Limb (tissue), 2 donors: ENCODE measurements around the gene LYSMD4.

Source experiments
- DNase-seq, 2 donors: peaks; one replicate each; pipeline ENCODE4 v3.0.0-alpha.2; 2016; ENCODE audit errors: extremely low spot score in 2 of 2

The LYSMD4 gene

DNA sequence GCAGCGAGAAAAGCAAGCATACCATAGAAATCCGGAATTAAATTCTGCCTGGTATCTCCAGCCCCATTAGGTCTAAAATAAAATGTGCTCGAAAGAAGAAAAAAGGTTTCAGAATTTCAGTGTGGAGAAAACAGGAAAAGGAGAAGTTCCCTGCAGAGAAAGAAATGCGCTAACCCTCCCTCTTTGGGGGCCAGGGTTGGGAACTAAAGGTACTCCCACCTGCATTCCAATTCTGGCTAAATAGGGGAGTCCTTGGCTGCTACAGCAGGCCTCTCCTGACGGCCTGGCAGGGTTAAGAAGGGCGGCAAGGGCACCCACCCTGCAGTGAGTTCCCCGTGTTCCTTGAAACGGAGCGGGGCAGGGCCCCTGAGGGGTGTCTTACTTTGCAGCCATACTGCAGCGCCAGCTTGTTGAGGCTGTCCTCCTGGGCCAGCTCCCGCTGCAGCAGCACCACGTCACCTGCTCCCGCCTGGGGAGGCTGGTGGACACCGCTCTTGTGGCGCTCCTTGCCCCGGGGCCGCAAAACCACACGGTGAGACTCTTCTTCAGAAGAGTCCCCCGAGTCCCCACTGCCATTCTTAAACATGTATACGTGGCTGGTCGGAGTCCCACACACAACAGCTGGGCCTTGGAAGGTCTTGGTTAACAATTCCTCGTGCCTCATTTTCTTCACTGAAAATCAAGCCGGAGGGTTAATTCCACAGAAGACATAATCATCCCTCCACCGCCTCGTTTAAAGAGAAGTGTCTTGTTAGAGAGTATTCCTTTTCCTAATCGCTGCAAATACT lies 1.7 kb downstream of the LYSMD4 start:
- no peak for DNase-seq

GRCh38 chr15:99729920-99730319 lies 3.3 kb downstream of the LYSMD4 start:
- peak; percentile 58 to 66 for DNase-seq

DNA sequence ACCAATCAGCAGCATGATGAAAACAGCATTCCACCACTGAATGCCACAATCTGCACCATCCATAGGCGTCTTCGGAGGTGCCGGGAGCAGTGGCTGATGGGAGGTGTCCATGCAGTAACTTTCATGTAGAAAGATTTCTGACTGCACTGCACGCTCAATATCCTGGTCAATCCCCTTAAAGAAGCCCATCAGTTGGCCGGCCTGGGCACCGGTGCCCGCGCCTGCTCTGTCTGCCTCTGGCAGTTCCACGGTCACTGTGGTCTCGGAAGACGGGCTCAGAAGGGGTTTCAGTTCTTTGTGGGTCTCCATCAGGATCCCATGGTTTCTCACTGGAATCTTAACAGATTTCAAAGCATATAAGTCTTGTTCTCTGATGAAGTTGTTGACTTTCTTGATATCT lies 3.9 kb downstream of the LYSMD4 start:
- DNase-seq = no peak

DNA sequence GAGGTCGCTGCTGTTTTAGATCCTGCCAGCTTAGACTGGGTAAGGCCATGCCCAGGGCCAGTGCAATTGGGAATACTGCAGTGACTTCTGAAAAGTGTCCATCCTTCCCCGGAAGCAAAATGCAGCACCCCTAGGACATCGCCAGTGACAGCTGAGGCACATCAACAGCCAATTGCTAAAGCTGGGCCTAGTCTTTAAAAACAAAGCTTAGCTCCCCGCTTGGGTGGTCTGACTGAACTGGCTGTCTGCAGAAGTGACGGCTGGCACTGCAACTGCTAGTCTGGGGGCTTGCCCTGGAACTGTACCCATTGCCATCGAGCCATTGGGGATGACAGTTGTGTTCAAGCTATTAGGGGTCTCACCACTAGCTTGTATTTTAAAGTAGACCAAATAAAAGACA lies 4.3 kb downstream of the LYSMD4 start:
- DNase-seq = no peak

- no peak for DNase-seq
Measured at GRCh38 chr15:99727733-99728132, 5.5 kb downstream of the LYSMD4 start.

DNA sequence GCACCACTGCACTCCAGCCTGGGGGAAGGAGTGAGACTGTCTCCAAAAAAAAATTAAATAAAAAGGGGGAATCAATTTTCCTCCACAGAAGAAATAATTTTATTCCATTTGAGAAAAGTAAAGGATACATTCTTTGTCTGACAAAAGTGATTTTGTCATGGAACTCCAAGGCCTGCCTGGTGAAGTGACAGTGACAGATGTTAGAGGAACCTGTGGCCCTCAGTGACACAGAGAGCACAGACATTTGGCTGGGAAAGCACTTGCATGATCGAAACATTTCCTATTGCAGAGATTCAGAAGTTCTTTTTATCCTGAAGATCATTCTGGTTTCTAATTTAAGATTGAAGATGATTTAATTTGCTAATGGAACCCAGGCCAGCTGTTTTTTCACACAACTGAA lies 5.9 kb downstream of the LYSMD4 start:
- DNase-seq = no peak

DNA sequence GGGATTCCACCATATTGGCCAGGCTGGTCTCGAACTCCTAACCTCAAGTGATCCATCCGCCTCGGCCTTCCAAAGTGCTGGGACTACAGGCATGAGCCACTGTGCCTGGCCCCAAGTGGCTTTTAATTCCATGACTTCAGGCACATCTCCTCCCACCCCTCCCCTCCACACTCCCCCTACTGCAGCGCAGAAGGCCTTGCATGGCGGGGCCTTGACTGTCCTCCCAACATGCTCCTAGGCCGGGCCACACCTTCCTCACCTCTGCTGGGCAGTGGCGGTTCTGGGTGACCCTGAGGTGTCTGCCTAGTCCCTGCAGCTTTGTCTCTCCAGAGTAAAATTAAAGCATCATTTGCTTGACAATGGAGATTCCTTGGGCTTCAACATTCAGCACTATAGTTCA lies 6.9 kb downstream of the LYSMD4 start:
- no peak for DNase-seq

GRCh38 chr15:99722406-99722805 lies 10.8 kb downstream of the LYSMD4 start:
- DNase-seq = no peak

DNA sequence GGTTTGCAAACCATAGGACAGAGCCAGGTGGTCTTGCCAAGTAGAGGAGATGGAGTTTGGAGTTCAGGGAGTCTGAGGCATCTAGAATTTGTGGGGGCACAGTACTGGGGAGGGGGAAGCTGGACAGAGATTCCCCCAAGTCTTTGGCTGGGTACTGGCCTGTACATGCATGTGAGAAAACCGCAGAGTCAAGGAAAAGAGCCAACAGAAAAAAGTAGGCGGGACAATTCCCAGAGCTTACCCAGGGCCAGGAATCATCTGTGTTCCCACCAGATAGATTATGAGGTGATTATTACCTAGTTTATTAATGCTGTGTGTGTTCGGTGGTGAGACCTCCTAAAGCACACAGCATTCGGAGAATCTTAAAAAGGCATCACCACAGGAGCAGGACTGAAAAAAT lies 11.3 kb downstream of the LYSMD4 start:
- DNase-seq = no peak

DNA sequence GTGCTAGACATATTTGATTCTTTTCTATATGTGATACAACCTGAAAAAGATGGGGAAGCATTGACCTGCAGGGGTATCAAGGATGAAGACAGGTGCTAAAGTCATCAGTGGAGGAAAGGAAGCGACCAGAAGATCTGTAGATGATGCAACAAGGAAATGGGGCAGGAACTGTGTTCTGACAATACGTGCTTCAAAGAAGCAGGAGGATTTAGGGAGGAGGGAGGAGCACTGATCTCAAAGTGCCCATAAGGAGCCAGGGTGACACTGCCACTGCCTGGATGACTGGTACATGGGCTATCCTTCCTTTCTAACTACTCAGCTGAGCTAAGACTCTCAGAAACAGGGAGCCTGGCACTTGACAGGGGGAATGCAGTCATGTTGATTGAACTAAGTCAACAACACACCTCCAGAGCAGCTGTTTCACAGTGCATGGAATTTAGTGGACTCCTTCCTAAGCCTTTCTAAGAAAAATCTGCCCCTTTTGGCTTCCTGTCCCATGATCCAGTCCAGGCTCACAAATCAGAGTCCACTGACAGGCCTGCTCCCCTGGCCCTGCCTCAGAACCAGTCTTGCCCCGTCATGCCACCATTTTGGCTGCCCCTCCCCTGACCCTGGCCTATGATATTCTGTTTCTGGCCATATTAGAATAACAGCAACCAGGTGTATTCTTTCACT lies 12.0 kb downstream of the LYSMD4 start:
- no peak for DNase-seq

DNA sequence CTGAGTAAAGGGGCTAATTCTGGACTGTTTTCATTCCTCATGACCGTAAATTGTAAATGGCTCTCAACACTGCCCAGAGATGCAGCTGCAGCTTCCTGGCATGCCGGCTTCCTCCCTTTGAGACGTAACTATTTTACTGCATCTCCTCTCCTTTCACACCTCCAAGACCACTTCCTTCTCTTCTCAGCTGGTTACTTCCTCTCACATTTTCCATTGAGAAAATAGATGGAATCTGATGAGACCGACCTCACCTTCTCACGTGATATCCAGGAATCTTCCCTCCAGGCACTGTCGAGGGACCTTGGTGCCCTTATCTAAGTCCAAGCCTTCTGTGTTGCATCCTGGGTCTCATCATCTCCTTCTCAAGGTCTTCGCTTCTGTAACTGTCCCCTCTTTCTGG lies 12.7 kb downstream of the LYSMD4 start:
- DNase-seq = no peak

DNA sequence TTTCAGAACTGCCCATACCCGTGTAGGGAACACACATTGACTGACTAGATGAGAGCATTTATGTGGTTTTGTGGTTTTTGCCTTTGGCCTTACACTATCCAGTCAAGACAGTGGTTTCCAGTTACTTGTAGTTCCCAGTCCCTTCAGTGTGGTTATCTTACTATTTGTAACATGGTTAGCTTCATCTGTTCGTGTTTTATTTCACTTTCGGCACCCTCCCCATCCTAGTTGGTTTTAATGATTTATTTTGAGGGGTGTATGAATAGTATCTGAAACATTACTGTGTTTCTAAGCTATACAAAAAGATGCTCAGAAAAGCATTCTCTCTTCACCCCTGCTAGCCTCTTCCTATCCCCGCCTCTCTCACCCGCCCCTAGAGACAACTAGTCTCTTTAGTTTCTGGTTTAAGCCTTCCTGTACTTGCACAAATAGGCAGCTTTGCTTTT lies 14.1 kb downstream of the LYSMD4 start:
- DNase-seq = no peak

DNA sequence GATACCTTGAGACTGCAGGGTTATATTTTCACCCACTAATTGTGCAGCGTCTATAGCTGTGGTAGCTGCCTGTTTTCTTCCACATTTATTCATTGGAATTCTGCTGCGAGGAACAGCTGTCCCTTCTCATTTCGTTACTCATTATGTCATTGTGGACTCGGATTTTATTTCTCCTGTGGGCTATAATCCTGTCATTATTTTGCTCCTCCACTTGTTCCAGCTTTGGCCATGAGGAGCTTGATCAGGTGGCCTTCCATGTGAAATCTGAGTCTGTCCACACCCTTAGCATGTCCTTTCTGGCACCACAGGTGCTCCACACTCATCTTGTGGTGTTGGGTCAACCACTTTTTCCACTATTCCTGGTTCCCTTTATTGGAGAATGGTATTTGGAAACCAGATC lies 14.8 kb downstream of the LYSMD4 start:
- DNase-seq = peak in 1 of 2 donors; percentile 16

DNA sequence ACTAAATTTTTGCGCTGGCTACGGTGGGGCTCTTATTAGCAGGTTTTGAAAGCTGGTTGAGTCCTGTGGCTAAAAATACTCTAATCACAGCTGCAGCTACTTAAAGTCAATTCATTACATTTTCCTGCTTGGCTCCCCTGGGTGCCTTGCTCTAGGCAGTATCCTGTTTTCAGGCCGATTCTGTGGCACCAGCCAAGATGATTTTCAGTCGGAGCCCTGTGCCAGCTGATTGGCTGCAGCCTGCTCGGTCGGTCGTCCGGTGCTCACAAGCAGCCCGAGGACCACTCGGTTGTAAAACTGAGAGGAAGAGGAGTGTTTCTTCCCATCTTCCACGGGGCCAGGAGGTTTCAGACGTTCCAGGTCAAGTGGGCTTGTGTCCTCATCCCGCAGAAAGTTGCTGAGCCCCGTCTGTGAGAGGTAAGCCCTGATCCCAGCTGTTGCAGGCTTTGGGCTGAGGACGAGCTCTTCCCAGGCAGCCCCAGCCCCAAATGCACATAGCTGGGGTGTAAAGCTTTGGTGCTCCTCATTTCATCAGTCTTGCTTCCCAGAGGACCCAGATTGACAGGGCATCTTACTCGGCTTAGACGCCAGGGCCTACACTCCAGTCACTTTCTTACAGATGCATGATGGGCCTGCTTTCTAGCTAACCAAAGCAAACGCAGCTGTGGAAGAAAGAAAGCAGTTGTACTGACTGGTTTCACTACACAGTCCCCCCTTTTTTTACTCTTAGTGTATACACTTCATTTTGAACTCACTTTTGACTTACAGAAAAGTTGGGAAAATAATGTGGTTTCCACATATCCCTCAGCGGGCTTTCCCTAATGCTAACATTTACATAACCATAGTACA lies 15.9 kb downstream of the LYSMD4 start:
- peak; percentile 59 to 74 for DNase-seq

- no peak for DNase-seq
Measured at GRCh38 chr15:99716540-99717095, 16.6 kb downstream of the LYSMD4 start.

DNA sequence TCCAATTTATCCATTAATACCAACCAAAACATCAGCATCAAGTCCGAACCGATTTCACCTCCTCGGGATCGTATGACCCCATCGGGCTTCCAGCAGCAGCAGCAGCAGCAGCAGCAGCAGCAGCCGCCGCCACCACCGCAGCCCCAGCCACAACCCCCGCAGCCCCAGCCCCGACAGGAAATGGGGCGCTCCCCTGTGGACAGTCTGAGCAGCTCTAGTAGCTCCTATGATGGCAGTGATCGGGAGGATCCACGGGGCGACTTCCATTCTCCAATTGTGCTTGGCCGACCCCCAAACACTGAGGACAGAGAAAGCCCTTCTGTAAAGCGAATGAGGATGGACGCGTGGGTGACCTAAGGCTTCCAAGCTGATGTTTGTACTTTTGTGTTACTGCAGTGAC lies 20.8 kb downstream of the LYSMD4 start:
- DNase-seq = no peak

GRCh38 chr15:99711625-99712024 lies 21.6 kb downstream of the LYSMD4 start:
- DNase-seq = peak in 1 of 2 donors; percentile 19

GRCh38 chr15:99709243-99709986 lies 23.8 kb downstream of the LYSMD4 start:
- no peak for DNase-seq

DNA sequence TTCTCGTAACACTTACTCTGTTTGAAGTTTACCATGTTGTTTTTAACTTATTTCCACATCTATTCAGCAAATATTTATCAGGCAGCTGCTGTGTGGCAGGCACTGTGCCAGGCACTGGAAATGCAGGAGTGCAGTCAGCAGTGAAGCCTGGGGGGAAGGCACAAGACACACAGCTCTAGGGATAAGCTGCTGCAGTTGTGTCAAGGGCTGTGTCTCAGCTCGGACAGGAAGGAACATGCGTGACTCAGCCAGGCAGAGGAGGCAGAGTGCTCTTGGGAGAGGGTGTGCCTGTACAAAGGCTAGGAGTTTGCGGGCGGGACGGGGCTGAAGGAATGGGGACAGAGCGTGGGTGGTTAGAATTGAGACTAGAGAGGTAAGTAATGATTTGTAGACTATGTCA lies 24.7 kb downstream of the LYSMD4 start:
- DNase-seq = no peak

- DNase-seq = peak in 1 of 2 donors; percentile 68
Measured at GRCh38 chr15:99707473-99708270, 25.6 kb downstream of the LYSMD4 start.
